Measurements from ENCODE around the gene BCR. TPM values are rescaled to one million over a fixed set of nuclear protein-coding genes. Genes with fewer than 3 reads are reported as not detected.
A peak's percentile ranks its signal among the peaks of the same experiment; 100 is the strongest.

Gene BCR
- total and polyA plus RNA-seq, 2 of the 8 experiments (the other 6 are each of a cell fraction or from before 2014, with no cell fraction given), result 66.7 to 130 TPM

DNA sequence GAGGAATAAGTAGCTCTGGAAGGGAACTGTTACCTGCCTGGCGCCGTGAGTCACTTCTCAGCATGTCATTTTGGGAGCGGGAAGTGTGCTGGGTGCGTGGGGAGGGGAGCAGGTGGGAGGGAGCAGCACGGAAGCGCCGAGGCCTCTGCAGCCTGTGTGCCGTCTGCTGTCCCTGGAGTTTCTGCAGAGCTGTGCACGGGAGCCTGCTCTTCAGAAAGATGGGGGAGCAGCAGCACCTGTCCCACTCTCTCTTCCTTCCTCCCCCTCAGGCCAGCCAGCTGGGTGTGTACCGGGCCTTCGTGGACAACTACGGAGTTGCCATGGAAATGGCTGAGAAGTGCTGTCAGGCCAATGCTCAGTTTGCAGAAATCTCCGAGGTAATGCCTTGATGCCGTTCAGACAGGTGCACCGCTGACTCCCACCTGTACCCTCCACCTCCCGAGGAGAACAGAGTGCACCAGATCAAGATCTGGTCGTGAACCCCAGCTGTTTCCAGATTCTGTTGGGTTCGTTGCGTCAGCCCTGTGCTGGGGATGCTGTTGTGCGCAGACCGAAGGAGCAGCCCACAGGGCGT, 87.9 kb downstream of the BCR start:
- Histone ChIP-seq H3K23me2 (ENCODE audit: low read depth, low read length) (no peaks in the 10 kb centered on the region), H2BK120ac (replicated peaks; ENCODE audit: low read depth, low read length) (no peak overlapping the region), H2BK5ac (ENCODE audit: low read depth, low read length) (peak overlapping the region; percentile 54), H2BK20ac (ENCODE audit: low read length) (peak overlapping the region; percentile 34; the same call in 1 of the 2 replicates), H3K79me1 (ENCODE audit: low read depth, low read length) (no peaks in the 10 kb centered on the region), H3K4me3 (ENCODE audit: extremely low read depth in 1 of 4, insufficient read depth in 2 of 4, low read depth in 3 of 4, low read length in 4 of 4) (no peak overlapping the region), H3K56ac (replicated peaks; ENCODE audit: insufficient read length, low read depth, low read length) (no peak overlapping the region), H2AFZ (ENCODE audit: low read length) (no peak overlapping the region), H3K9ac (replicated peaks in 1 of 4; ENCODE audit: extremely low read depth in 1 of 4, low read depth in 3 of 4, low read length in 3 of 4) (no peak overlapping the region), H3K14ac (ENCODE audit: insufficient read length) (no peak overlapping the region), H4K20me1 (replicated peaks in 1 of 2; ENCODE audit: control insufficient read depth in 1 of 2, insufficient read depth in 2 of 2, low read length in 2 of 2) (peaks cover 10 to 21% of the 10 kb centered on the region in 2 experiments), H3K4me2 (ENCODE audit: insufficient read depth in 1 of 2, low read depth in 2 of 2, low read length in 2 of 2) (no peak overlapping the region), H2BK15ac (ENCODE audit: low read length) (0 out of 2 replicates have a peak overlapping the region, but pooled peaks have one; percentile 88), H4K8ac (ENCODE audit: extremely low read depth, insufficient read depth, low read length) (no peak overlapping the region), H3K27ac (ENCODE audit: low read depth, low read length) (no peak overlapping the region; the same call in 1 of the 2 replicates), H3K79me2 (ENCODE audit: control insufficient read depth in 1 of 2, insufficient read depth in 2 of 2, low read length in 2 of 2) (peaks cover 0 to 3% of the 10 kb centered on the region in 2 experiments; a peak in 1 of 4 replicates), H3K9me3 (ENCODE audit: insufficient read depth in 2 of 2, low read depth in 1 of 2, low read length in 1 of 2) (no peaks in the 10 kb centered on the region), H3K27me3 (replicated peaks in 1 of 4; ENCODE audit: control insufficient read depth in 3 of 4, extremely low read depth in 1 of 4, insufficient read depth in 3 of 4, low read length in 3 of 4) (no peaks in the 10 kb centered on the region), H3K18ac (ENCODE audit: extremely low read depth, low read length) (peak overlapping the region; percentile 29; the same call in 1 of the 2 replicates), H2BK12ac (ENCODE audit: low read depth, low read length) (0 out of 2 replicates have a peak overlapping the region, but pooled peaks have one; percentile 14), H2AK5ac (ENCODE audit: low read depth, low read length) (no peak overlapping the region), H4K5ac (ENCODE audit: insufficient read length, low read depth, low read length) (no peak overlapping the region), H3K23ac (ENCODE audit: insufficient read length) (no peak overlapping the region), H4K91ac (replicated peaks; ENCODE audit: insufficient read length, low read length) (no peak overlapping the region), H3K4me1 (replicated peaks in 1 of 4; ENCODE audit: control insufficient read depth in 3 of 4, insufficient read depth in 4 of 4, low read length in 3 of 4) (peaks cover 0 to 29% (median 20%) of the 10 kb centered on the region in 4 experiments; a peak in 6 of 7 replicates), H3K36me3 (ENCODE audit: control insufficient read depth in 2 of 4, insufficient read depth in 4 of 4, low read length in 3 of 4) (peaks cover 9 to 28% (median 28%) of the 10 kb centered on the region in 4 experiments; a peak in 7 of 8 replicates), H3K4ac (replicated peaks; ENCODE audit: insufficient read length, low read depth, low read length) (no peak overlapping the region)
- WGBS, 2 experiments (ENCODE audit: extremely low coverage in 1 of 2, insufficient coverage in 1 of 2, insufficient read length in 1 of 2, insufficient replicate concordance in 2 of 2, low coverage in 1 of 2, low lambda C conversion rate in 2 of 2, missing lambda C conversion rate in 1 of 2), result 83% methylated on average over 18 of the region's 22 CpGs; no CpG with 5 or more reads in 1 of the 2 experiments
- DNase-seq (ENCODE audit: low read depth in 1 of 2, low spot score in 2 of 2) (no peak), FAIRE-seq (no peak)
- TF ChIP-seq TEAD4 (IDR thresholded peaks at IDR 0.05; ENCODE audit: low read depth, low read length) (no peak), POLR2A (IDR thresholded peaks at IDR 0.05; ENCODE audit: control extremely low read depth in 1 of 2, low read depth in 2 of 2, low read length in 2 of 2) (no peak), SIN3A (conservative IDR thresholded peaks at IDR 0.05 in 1 of 2, IDR thresholded peaks at IDR 0.05 in 1 of 2; ENCODE audit: low read depth in 1 of 2, low read length in 2 of 2) (no peak), HDAC6 (IDR thresholded peaks at IDR 0.05; ENCODE audit: low read depth, low read length) (no peak), ASH2L (IDR thresholded peaks at IDR 0.05; ENCODE audit: low read length) (no peak), SRF (IDR thresholded peaks at IDR 0.05; ENCODE audit: low read depth, low read length) (no peak), TBP (IDR thresholded peaks at IDR 0.05; ENCODE audit: low read depth, low read length) (no peak), MAFK (IDR thresholded peaks at IDR 0.05; ENCODE audit: low read depth, low read length) (no peak), RXRA (IDR thresholded peaks at IDR 0.05; ENCODE audit: insufficient read depth, low read depth, low read length) (no peak)
- TF ChIP-seq, protein P1, sequence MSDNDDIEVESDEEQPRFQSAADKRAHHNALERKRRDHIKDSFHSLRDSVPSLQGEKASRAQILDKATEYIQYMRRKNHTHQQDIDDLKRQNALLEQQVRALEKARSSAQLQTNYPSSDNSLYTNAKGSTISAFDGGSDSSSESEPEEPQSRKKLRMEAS (IDR thresholded peaks at IDR 0.05), result no peak
- POLR2A ChIA-PET (ENCODE audit: partially characterized antibody), result interaction anchor here (1.7 to 3.4 kb wide), 2 partner anchors 26 to 87 kb away, joined by 4 to 16 read pairs; partner anchors contain the start of gene BCR
- CTCF ChIA-PET (ENCODE audit: partially characterized antibody), result interaction anchor here (0.7 to 18.6 kb wide), 13 partner anchors 8 to 112 kb away, joined by 3 to 358 read pairs (median 5); partner anchors contain the start of gene BCR

Measured in H1 (cell line).